Measurements from ENCODE around the gene CHIC2. TPM values are rescaled to one million over a fixed set of nuclear protein-coding genes. Genes with fewer than 3 reads are reported as not detected.
A peak's percentile ranks its signal among the peaks of the same experiment; 100 is the strongest.

Gene CHIC2
- total RNA-seq, 1 donor from 2014 or later: 12.8 TPM

DNA sequence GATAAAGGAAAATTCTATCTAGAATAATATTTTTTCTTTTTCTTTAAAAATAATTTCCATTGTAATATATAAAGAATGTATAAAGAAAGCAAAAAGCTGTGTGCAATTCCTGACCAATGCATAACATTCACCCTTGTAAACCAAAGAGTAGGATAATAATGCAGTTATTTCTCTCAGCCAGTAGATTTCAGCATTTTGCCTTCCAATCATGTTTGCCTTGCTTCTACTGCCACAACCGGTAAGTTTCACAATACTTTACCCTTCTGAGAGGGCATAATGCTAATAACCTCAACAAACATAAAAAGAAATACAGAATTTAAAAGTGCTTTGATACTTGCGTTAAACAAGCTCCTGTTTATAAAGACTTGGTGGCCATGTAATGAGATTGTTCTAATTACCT lies 59.9 kb downstream of the CHIC2 start:
- DNase-seq (ENCODE audit: low spot score): no peak
- Mint-ChIP-seq H3K27me3 (ENCODE audit: insufficient read depth, low read depth) (no peaks in the 10 kb centered on the region), H3K4me3 (no peak overlapping the region), H3K36me3 (peaks cover 15% of the 10 kb centered on the region), H3K9me3 (no peaks in the 10 kb centered on the region), H3K27ac (no peak overlapping the region), H3K4me1 (peaks cover 21% of the 10 kb centered on the region)
- H3K4me1 ChIP-seq: peaks cover 16% of the 10 kb centered on the region
- TF ChIP-seq EZH2 (IDR thresholded peaks at IDR 0.05) (no peak), EZH2phosphoT487 (IDR thresholded peaks at IDR 0.05) (no peak)
- TF ChIP-seq, protein P1, sequence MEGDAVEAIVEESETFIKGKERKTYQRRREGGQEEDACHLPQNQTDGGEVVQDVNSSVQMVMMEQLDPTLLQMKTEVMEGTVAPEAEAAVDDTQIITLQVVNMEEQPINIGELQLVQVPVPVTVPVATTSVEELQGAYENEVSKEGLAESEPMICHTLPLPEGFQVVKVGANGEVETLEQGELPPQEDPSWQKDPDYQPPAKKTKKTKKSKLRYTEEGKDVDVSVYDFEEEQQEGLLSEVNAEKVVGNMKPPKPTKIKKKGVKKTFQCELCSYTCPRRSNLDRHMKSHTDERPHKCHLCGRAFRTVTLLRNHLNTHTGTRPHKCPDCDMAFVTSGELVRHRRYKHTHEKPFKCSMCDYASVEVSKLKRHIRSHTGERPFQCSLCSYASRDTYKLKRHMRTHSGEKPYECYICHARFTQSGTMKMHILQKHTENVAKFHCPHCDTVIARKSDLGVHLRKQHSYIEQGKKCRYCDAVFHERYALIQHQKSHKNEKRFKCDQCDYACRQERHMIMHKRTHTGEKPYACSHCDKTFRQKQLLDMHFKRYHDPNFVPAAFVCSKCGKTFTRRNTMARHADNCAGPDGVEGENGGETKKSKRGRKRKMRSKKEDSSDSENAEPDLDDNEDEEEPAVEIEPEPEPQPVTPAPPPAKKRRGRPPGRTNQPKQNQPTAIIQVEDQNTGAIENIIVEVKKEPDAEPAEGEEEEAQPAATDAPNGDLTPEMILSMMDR (IDR thresholded peaks at IDR 0.05): no peak
- H3K9ac ChIP-seq: no peak overlapping the region
- no peak overlapping the region for H3K27ac ChIP-seq
- no peaks in the 10 kb centered on the region for H3F3A ChIP-seq (ENCODE audit: low read depth)
- no peaks in the 10 kb centered on the region for H3K9me3 ChIP-seq (ENCODE audit: low read depth)
- H4K20me1 ChIP-seq (ENCODE audit: low read depth): no peaks in the 10 kb centered on the region
- no peaks in the 10 kb centered on the region for H3K27me3 ChIP-seq
- H2AFZ ChIP-seq (replicated peaks): no peak overlapping the region
- no peaks in the 10 kb centered on the region for H3K79me2 ChIP-seq (ENCODE audit: low read depth)
- H3K36me3 ChIP-seq: no peaks in the 10 kb centered on the region
- no peak overlapping the region for H3K4me2 ChIP-seq
- H3K4me3 ChIP-seq: no peak overlapping the region

DNA sequence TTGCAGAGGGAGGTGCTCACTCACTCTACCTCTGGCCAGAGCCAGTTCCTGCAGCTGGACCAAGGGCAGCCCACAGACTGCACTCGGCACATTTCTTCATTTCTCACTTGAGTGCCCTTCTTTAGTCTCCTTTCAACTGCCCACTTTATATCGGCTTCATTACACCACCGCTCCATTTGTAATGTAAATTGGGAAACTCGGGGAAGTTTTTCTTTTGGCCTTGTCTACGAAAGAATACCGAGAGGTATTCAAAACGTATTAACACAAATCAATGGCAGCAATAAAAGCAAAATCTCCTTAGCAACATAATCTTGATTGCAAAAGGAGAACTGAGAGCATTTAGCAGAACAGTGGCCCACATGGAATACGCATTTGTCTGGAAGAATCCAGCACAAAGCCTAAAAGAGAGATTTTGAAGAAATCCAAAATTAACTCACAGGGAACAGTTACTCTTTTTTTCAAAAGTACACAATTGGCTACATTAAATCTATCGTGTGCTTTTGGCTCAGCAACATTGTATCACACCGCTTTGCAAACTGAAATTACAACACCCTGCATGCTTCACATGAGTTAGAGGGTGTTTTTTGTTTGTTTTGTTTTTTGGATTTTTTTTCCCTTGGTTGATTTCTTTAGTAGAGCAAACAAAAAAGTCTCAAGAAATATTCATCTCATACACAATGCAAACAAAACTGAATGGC lies 62.6 kb downstream of the CHIC2 start:
- H3K27ac ChIP-seq: peak overlapping the region; percentile 66
- H2AFZ ChIP-seq (replicated peaks): no peak overlapping the region
- H3K4me3 Mint-ChIP-seq: peak overlapping the region; percentile 63

DNA sequence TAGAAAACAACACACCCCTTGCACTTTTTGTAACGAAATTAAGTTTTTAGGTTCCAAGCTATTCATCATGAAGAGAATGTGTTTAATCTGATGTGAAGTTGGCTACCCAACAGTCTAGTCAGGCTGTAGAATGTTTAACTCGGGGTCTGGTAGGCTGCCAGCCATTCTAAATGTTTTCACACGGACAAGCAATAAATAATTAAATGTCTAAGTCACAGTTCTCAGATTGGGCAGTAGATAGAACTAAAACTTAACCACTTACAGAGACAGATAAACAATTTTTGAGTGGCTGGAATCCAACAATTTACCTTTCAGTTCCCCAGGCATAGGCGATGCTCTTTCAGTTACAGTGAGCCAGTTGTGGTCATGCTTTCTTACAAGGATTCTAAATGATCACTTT lies 66.5 kb downstream of the CHIC2 start:
- Histone ChIP-seq H3K36me3 (no peaks in the 10 kb centered on the region), H3F3A (ENCODE audit: low read depth) (no peaks in the 10 kb centered on the region), H3K9me3 (ENCODE audit: low read depth) (no peaks in the 10 kb centered on the region), H3K79me2 (ENCODE audit: low read depth) (no peaks in the 10 kb centered on the region), H3K27me3 (no peaks in the 10 kb centered on the region), H3K4me2 (no peak overlapping the region), H3K4me3 (no peak overlapping the region), H4K20me1 (ENCODE audit: low read depth) (no peaks in the 10 kb centered on the region), H2AFZ (replicated peaks) (no peak overlapping the region), H3K9ac (no peak overlapping the region), H3K27ac (no peak overlapping the region), H3K4me1 (peaks cover 16% of the 10 kb centered on the region)
- H3K4me1 Mint-ChIP-seq: peaks cover 32% of the 10 kb centered on the region
- DNase-seq (ENCODE audit: low spot score): no peak
- H3K9me3 Mint-ChIP-seq: no peaks in the 10 kb centered on the region
- H3K36me3 Mint-ChIP-seq: peaks cover 8% of the 10 kb centered on the region
- TF ChIP-seq EZH2 (IDR thresholded peaks at IDR 0.05) (no peak), EZH2phosphoT487 (IDR thresholded peaks at IDR 0.05) (no peak)
- TF ChIP-seq, protein P1 (IDR thresholded peaks at IDR 0.05): no peak
- H3K4me3 Mint-ChIP-seq: no peak overlapping the region
- no peak overlapping the region for H3K27ac Mint-ChIP-seq
- peaks cover 2% of the 10 kb centered on the region for H3K27me3 Mint-ChIP-seq (ENCODE audit: insufficient read depth, low read depth)

More for the DNA sequence above, 62.6 kb downstream of the CHIC2 start:
- Histone ChIP-seq H3K36me3 (no peaks in the 10 kb centered on the region), H3K9me3 (ENCODE audit: low read depth) (no peaks in the 10 kb centered on the region), H3K4me1 (peaks cover 16% of the 10 kb centered on the region), H3F3A (ENCODE audit: low read depth) (no peaks in the 10 kb centered on the region), H3K27me3 (no peaks in the 10 kb centered on the region), H3K79me2 (ENCODE audit: low read depth) (no peaks in the 10 kb centered on the region), H4K20me1 (ENCODE audit: low read depth) (no peaks in the 10 kb centered on the region), H3K9ac (no peak overlapping the region), H3K4me3 (peak overlapping the region; percentile 30), H3K4me2 (peak overlapping the region; percentile 71)
- DNase-seq (ENCODE audit: low spot score): peak; percentile 83
- Mint-ChIP-seq H3K36me3 (peaks cover 14% of the 10 kb centered on the region), H3K27me3 (ENCODE audit: insufficient read depth, low read depth) (no peaks in the 10 kb centered on the region), H3K4me1 (peaks cover 33% of the 10 kb centered on the region), H3K27ac (peak overlapping the region; percentile 86), H3K9me3 (no peaks in the 10 kb centered on the region)
- TF ChIP-seq, protein P1 (IDR thresholded peaks at IDR 0.05): no peak
- no peak for TF ChIP-seq EZH2phosphoT487 (IDR thresholded peaks at IDR 0.05)
- no peak for TF ChIP-seq EZH2 (IDR thresholded peaks at IDR 0.05)
